G401 (cell line): ENCODE data around the gene EFCAB14. TPM values are rescaled to one million over a fixed set of nuclear protein-coding genes. Genes with fewer than 3 reads are reported as not detected.
"Not testable (repeated sequence)": the region's sequence is repeated elsewhere in the genome, so short reads cannot be mapped to it uniquely, and the experiment has no call there.

Experiments
- DNase-seq: peaks from one replicate; pipeline ENCODE4 v3.0.0-alpha.2; 2015; ENCODE audit warnings: low spot score
- in situ Hi-C: cut with HindIII; loops from 2 replicates; pipeline ENCODE4 v1.10.0; 2016; ENCODE audit warnings: low sequenced_read_pairs, mixed read lengths
- total RNA-seq: library from RNA; depleted of rRNA; stranded (reverse); fragments of >200 nt; shearing (Covaris generic); gene quantifications from 2 replicates; pipeline ENCODE4 v1.2.3, GENCODE V29; 2014

Gene EFCAB14
- total RNA-seq, 1 experiment from 2014 or later = 28.8 TPM

DNA sequence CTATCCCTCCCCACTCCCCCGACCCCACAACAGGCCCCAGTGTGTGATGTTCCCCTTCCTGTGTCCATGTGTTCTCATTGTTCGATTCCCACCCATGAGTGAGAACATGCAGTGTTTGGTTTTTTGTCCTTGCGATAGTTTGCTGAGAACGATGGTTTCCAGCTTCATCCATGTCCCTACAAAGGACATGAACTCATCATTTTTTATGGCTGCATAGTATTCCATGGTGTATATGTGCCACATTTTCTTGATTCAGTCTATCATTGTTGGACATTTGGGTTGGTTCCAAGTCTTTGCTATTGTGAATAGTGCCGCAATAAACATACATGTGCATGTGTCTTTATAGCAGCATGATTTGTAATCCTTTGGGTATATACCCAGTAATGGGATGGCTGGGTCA, 56.0 kb downstream of the EFCAB14 start:
- DNase-seq, in situ Hi-C loops: not testable (repeated sequence)

GRCh38 chr1:46660116-46660515, 58.8 kb downstream of the EFCAB14 start:
- in situ Hi-C loops, DNase-seq: not testable (repeated sequence)

- no peak for DNase-seq
Observed at GRCh38 chr1:46659307-46659870, 59.5 kb downstream of the EFCAB14 start.

DNA sequence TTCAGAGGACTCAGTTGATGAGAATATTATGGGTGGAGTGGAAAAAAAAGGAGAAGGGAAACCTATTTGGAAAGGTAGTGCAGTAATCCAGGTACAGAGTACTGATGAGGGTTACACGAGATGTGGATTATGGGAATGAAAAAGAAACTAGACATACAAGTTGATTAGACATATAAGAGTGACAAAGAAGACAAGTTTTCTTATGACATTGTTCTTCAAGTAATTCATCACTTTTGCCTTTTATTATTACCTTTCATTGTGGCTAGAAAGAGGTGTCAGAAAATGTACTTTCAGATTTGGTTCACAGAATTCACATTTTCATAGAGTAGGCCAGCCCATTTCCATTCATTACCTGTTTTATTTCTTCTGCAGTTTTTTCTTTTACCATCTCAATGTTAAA, 61.1 kb downstream of the EFCAB14 start:
- DNase-seq = no peak
- in situ Hi-C loops = no loop called here

More at GRCh38 chr1:46659307-46659870, 59.5 kb downstream of the EFCAB14 start:
- in situ Hi-C loops = no loop called here

DNA sequence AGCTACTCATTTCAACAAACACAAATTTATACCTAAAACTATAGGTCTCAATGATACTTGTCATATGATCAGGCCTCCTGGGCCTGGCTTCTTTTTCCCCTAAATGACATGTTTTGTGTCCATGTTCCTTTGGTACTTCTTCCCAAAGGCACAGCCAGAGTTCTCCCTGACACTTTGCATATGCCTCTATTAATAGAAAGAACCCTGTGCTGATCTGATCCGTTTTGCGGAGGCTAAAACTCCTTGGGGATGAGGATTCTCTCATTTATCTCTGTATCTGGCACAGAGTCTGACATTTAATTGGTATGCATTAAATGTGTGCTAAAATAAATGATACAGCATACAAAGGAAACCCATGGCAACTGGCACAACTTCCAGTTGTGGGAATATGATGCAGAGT, 62.3 kb downstream of the EFCAB14 start:
- in situ Hi-C loops = no loop called here
- DNase-seq = no peak

GRCh38 chr1:46655848-46656247, 63.1 kb downstream of the EFCAB14 start:
- no peak for DNase-seq
- in situ Hi-C loops = no loop called here

- DNase-seq, in situ Hi-C loops: not testable (repeated sequence)
Observed at GRCh38 chr1:46654698-46655097, 64.2 kb downstream of the EFCAB14 start.

DNA sequence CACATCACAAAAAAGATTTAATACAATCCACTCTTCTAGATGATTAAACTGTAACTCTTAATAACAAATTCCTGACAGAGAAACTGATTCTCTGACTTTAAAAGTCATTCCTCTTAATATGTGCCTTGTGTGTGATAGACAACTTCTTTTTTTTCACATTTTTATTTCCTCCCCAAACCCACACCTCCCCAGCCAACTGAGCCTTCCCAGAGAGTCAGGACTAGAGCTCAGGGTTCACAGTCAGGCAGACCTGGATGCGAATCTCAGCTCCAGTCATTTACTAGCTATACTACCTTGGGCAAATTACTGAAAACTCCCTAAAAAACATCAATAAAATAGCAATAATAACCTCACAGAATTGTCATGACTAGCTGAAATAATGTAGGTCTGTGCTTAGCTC, 64.9 kb downstream of the EFCAB14 start:
- DNase-seq = no peak
- in situ Hi-C loops = no loop called here

DNA sequence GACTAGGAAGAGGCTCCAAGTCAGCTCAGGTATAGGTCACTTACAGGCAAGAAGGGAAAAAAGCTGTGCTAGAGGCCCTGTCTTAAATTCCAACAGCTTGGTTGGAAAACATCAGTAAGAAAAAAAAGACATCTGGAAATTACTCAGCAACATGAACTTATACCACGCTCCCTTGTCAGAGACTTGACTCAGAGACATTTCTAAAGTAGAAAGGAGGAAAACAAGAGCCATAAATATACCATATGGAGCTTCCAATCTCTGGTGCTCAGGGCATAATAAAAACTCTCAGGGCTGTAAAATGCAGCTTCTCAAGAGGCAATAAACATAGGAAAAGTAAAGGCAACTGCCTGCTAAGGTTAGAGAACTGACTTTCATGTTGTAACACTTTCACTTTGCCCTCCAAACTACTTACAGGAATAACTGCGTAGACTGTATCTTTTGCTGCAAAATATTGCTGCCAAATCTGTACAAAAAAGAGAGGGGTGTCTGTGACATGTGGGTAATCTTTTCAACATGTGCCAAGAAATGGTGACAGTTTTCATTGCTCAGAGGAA, 65.4 kb downstream of the EFCAB14 start:
- DNase-seq = no peak
- in situ Hi-C loops = no loop called here

DNA sequence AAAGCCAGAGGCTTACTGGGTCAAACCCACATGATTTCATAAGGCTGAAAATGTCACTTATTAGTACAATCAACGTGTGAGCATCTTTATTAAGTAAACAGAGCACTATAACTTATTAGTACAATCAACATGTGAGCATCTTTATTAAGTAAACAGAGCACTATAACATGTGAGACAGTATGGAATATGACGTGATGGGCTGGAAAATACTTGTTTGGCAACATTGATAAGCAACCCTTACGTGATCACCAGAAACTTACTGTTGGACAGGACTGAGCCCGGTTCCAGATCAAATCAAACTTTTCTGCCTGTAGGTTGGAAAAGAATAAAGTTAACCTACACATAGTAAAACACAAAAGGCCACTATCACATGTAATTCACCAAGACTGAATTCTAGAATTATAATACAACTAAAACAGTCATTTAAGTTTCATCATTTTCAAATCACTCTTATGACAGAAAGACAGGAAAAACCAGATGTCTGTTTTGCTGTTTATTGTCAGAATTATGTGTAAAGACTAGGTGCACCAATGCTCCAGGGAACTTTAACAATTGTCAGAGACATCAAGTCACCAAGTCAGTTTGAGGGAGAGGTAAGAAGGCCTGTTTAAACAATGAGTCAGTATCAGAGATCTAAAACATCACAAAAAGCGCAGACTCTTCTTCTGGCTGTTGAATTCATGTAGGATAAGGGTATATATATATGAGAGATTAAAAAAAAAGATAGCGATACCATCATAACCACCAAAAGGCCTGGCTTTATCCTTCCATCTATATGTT, 66.4 kb downstream of the EFCAB14 start:
- DNase-seq = no peak
- in situ Hi-C loops = no loop called here

- DNase-seq, in situ Hi-C loops: not testable (repeated sequence)
Observed at GRCh38 chr1:46651152-46651551, 67.8 kb downstream of the EFCAB14 start.

DNA sequence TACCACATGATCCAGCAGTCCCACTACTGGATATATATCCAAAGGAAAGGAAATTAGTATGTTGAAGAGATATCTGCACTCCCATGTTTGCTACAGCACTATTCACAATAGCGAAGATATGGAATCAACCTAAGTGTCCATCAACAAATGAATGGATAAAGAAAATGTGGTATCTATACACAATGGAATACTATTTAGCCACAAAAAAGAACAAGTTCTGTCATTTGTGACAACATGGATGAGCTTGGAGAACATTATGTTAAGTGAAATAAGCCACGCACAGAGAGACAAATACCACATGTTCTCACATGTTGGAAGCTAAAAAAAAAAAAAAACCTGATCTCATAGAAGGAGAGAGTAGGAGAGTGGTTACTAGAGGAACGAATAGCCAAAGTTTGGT, 68.4 kb downstream of the EFCAB14 start:
- in situ Hi-C loops = no loop called here
- DNase-seq = no peak

- DNase-seq = no peak
- in situ Hi-C loops = no loop called here
Observed at GRCh38 chr1:46649764-46650163, 69.2 kb downstream of the EFCAB14 start.

GRCh38 chr1:46647611-46648010, 71.3 kb downstream of the EFCAB14 start:
- in situ Hi-C loops = no loop called here
- DNase-seq = no peak

DNA sequence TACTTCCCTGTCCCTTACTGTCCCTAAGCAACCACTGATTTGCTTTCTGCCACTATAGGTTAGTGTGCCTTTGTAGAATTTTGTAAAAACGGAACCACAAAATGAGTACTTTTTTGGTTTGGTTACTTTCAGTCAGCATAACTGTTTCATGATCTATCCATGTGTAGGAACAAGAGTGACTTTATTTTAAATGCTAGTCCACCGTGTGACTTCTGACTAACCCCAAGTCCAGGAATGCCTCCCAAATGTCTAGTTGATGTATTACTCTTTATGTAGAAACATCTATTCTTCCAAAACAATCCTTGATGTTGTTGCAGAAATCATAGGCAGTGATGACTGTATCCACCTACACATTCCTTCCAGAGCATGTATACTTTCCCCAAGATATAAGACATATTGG, 72.1 kb downstream of the EFCAB14 start:
- DNase-seq = no peak
- in situ Hi-C loops = no loop called here

- in situ Hi-C loops = no loop called here
- DNase-seq = no peak
Observed at GRCh38 chr1:46646331-46646730, 72.6 kb downstream of the EFCAB14 start.

- in situ Hi-C loops = no loop called here
- no peak for DNase-seq
Observed at GRCh38 chr1:46645815-46646214, 73.1 kb downstream of the EFCAB14 start.

GRCh38 chr1:46643368-46643775, 75.5 kb downstream of the EFCAB14 start:
- in situ Hi-C loops = no loop called here
- peak; percentile 84 for DNase-seq

- DNase-seq = peak; percentile 74
- in situ Hi-C loops = no loop called here
Observed at GRCh38 chr1:46642115-46642680, 76.7 kb downstream of the EFCAB14 start.

GRCh38 chr1:46639547-46639946, 79.4 kb downstream of the EFCAB14 start:
- no peak for DNase-seq
- in situ Hi-C loops = no loop called here
